ENCODE measurements around the gene PCDHA9.
"Not testable (repeated sequence)": the region's sequence is repeated elsewhere in the genome, so short reads cannot be mapped to it uniquely, and the experiment has no call there.

Gene PCDHA9

GRCh38 chr5:140821375-140822280 is 26.6 kb upstream of the PCDHA9 start, which contains the start of gene PCDHA5:
TSS of gene PCDHA5 (plus strand) at chr5:140821613.
- H3K4me3 ChIP-seq (ENCODE audit: insufficient read depth in 1 of 2, low read depth in 1 of 2, low read length in 2 of 2): no peak within 1 kb of the TSS
- no peaks in the 10 kb centered on the region for H3K79me1 ChIP-seq (replicated peaks; ENCODE audit: low read length, poor library complexity, severe bottlenecking)
- H3K9ac ChIP-seq (ENCODE audit: low read length): no peak within 1 kb of the TSS
- H3K36me3 ChIP-seq (ENCODE audit: control insufficient read depth in 1 of 2, insufficient read depth in 2 of 2, low read depth in 1 of 2, low read length in 2 of 2): peaks cover 0 to 13% of the 10 kb centered on the region in 2 experiments
- H3K14ac ChIP-seq (ENCODE audit: low read length in 2 of 2): no peak within 1 kb of the TSS
- H2BK15ac ChIP-seq (ENCODE audit: low read depth, poor library complexity, severe bottlenecking): no peak within 1 kb of the TSS
- no peak within 1 kb of the TSS for H4K8ac ChIP-seq (ENCODE audit: low read length)
- no peak within 1 kb of the TSS for H2AK5ac ChIP-seq (ENCODE audit: low read length, severe bottlenecking)
- no peak within 1 kb of the TSS for H3K18ac ChIP-seq (ENCODE audit: low read depth in 1 of 2, low read length in 2 of 2)
- H3K27ac ChIP-seq (ENCODE audit: low read length, poor library complexity, severe bottlenecking): no peak within 1 kb of the TSS
- no peak within 1 kb of the TSS for H2BK5ac ChIP-seq (ENCODE audit: low read depth, low read length, poor library complexity, severe bottlenecking)
- no peak within 1 kb of the TSS for H2AFZ ChIP-seq (ENCODE audit: low read depth, low read length)
- H3K4ac ChIP-seq (ENCODE audit: low read depth in 1 of 2, low read length in 2 of 2): no peak within 1 kb of the TSS
- H3K27me3 ChIP-seq (ENCODE audit: control insufficient read depth in 1 of 2, insufficient read depth in 1 of 2, low read length in 2 of 2): no peaks in the 10 kb centered on the region
- H3K9me3 ChIP-seq (ENCODE audit: control insufficient read depth, low read length): peaks cover 46% of the 10 kb centered on the region
- no peak within 1 kb of the TSS for H3K4me2 ChIP-seq (ENCODE audit: low read length, poor library complexity, severe bottlenecking)
- DNase-seq: no peak
- H3K4me1 ChIP-seq (ENCODE audit: control insufficient read depth, insufficient read depth, low read depth, low read length): no peaks in the 10 kb centered on the region
- H2BK120ac ChIP-seq (ENCODE audit: low read depth, low read length): no peak within 1 kb of the TSS
- H4K91ac ChIP-seq (ENCODE audit: low read length): no peak within 1 kb of the TSS
- H3K23ac ChIP-seq (ENCODE audit: low read length in 2 of 2): no peak within 1 kb of the TSS
- H2BK12ac ChIP-seq (ENCODE audit: low read length in 2 of 2): no peak within 1 kb of the TSS
- 95% methylated on average over 36 of the region's 39 CpGs for WGBS

DNA sequence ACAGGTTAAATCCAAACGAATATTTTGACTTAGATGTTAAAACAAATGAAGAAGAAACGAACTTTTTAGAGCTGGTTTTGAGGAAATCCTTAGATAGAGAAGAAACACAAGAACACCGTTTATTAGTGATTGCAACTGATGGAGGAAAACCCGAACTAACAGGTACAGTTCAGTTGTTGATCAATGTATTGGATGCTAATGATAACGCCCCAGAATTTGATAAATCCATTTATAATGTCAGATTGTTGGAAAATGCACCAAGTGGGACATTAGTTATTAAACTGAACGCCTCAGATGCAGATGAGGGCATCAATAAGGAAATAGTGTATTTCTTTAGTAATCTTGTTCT is 25.9 kb upstream of the PCDHA9 start:
- H2BK15ac ChIP-seq (ENCODE audit: low read depth, poor library complexity, severe bottlenecking): no peak overlapping the region
- H3K27me3 ChIP-seq (ENCODE audit: control insufficient read depth in 1 of 2, insufficient read depth in 1 of 2, low read length in 2 of 2): no peaks in the 10 kb centered on the region
- DNase-seq: no peak
- no peak overlapping the region for H3K18ac ChIP-seq (ENCODE audit: low read depth in 1 of 2, low read length in 2 of 2)
- H3K4me3 ChIP-seq (ENCODE audit: insufficient read depth in 1 of 2, low read depth in 1 of 2, low read length in 2 of 2): no peak overlapping the region
- no peak overlapping the region for H3K14ac ChIP-seq (ENCODE audit: low read length in 2 of 2)
- no peak overlapping the region for H2AK5ac ChIP-seq (ENCODE audit: low read length, severe bottlenecking)
- H3K9ac ChIP-seq (ENCODE audit: low read length): no peak overlapping the region
- H4K8ac ChIP-seq (ENCODE audit: low read length): no peak overlapping the region
- peaks cover 45% of the 10 kb centered on the region for H3K9me3 ChIP-seq (ENCODE audit: control insufficient read depth, low read length)
- WGBS: 90% methylated on average over 6 of the region's 6 CpGs
- H3K27ac ChIP-seq (ENCODE audit: low read length, poor library complexity, severe bottlenecking): no peak overlapping the region
- peaks cover 0 to 13% of the 10 kb centered on the region in 2 experiments for H3K36me3 ChIP-seq (ENCODE audit: control insufficient read depth in 1 of 2, insufficient read depth in 2 of 2, low read depth in 1 of 2, low read length in 2 of 2)
- H2BK5ac ChIP-seq (ENCODE audit: low read depth, low read length, poor library complexity, severe bottlenecking): no peak overlapping the region
- H2BK12ac ChIP-seq (ENCODE audit: low read length in 2 of 2): no peak overlapping the region
- H3K23ac ChIP-seq (ENCODE audit: low read length in 2 of 2): no peak overlapping the region
- no peak overlapping the region for H3K4me2 ChIP-seq (ENCODE audit: low read length, poor library complexity, severe bottlenecking)
- H3K4ac ChIP-seq (ENCODE audit: low read depth in 1 of 2, low read length in 2 of 2): no peak overlapping the region
- H2BK120ac ChIP-seq (ENCODE audit: low read depth, low read length): no peak overlapping the region
- H4K91ac ChIP-seq (ENCODE audit: low read length): no peak overlapping the region
- H2AFZ ChIP-seq (ENCODE audit: low read depth, low read length): no peak overlapping the region
- no peaks in the 10 kb centered on the region for H3K79me1 ChIP-seq (replicated peaks; ENCODE audit: low read length, poor library complexity, severe bottlenecking)
- no peaks in the 10 kb centered on the region for H3K4me1 ChIP-seq (ENCODE audit: control insufficient read depth, insufficient read depth, low read depth, low read length)

- H4K91ac ChIP-seq (ENCODE audit: low read length); H3K4me3 ChIP-seq (ENCODE audit: insufficient read depth in 1 of 2, low read depth in 1 of 2, low read length in 2 of 2); H4K8ac ChIP-seq (ENCODE audit: low read length); H3K79me1 ChIP-seq (replicated peaks; ENCODE audit: low read length, poor library complexity, severe bottlenecking); H3K4me1 ChIP-seq (ENCODE audit: control insufficient read depth, insufficient read depth, low read depth, low read length); H2BK120ac ChIP-seq (ENCODE audit: low read depth, low read length); H3K27me3 ChIP-seq (ENCODE audit: control insufficient read depth in 1 of 2, insufficient read depth in 1 of 2, low read length in 2 of 2); H3K18ac ChIP-seq (ENCODE audit: low read depth in 1 of 2, low read length in 2 of 2); H3K23ac ChIP-seq (ENCODE audit: low read length in 2 of 2); H2BK15ac ChIP-seq (ENCODE audit: low read depth, poor library complexity, severe bottlenecking); H3K9ac ChIP-seq (ENCODE audit: low read length); H3K14ac ChIP-seq (ENCODE audit: low read length in 2 of 2); H2AFZ ChIP-seq (ENCODE audit: low read depth, low read length); H3K27ac ChIP-seq (ENCODE audit: low read length, poor library complexity, severe bottlenecking); H2BK12ac ChIP-seq (ENCODE audit: low read length in 2 of 2); DNase-seq; H3K4ac ChIP-seq (ENCODE audit: low read depth in 1 of 2, low read length in 2 of 2); H2AK5ac ChIP-seq (ENCODE audit: low read length, severe bottlenecking); H2BK5ac ChIP-seq (ENCODE audit: low read depth, low read length, poor library complexity, severe bottlenecking); H3K4me2 ChIP-seq (ENCODE audit: low read length, poor library complexity, severe bottlenecking): not testable (repeated sequence)
- H3K36me3 ChIP-seq (ENCODE audit: control insufficient read depth in 1 of 2, insufficient read depth in 2 of 2, low read depth in 1 of 2, low read length in 2 of 2): peaks cover 0 to 13% of the 10 kb centered on the region in 2 experiments
- H3K9me3 ChIP-seq (ENCODE audit: control insufficient read depth, low read length): peaks cover 50% of the 10 kb centered on the region
- 98% methylated on average over 48 of the region's 48 CpGs for WGBS
These were observed 25.2 kb upstream of the PCDHA9 start for GRCh38 chr5:140822969-140823368.

GRCh38 chr5:140823475-140823874 is 24.7 kb upstream of the PCDHA9 start:
- Histone ChIP-seq H3K9ac (ENCODE audit: low read length) (no peak overlapping the region), H2AK5ac (ENCODE audit: low read length, severe bottlenecking) (no peak overlapping the region), H2BK15ac (ENCODE audit: low read depth, poor library complexity, severe bottlenecking) (no peak overlapping the region), H2BK5ac (ENCODE audit: low read depth, low read length, poor library complexity, severe bottlenecking) (no peak overlapping the region), H3K79me1 (replicated peaks; ENCODE audit: low read length, poor library complexity, severe bottlenecking) (no peaks in the 10 kb centered on the region), H3K4ac (ENCODE audit: low read depth in 1 of 2, low read length in 2 of 2) (no peak overlapping the region), H3K4me1 (ENCODE audit: control insufficient read depth, insufficient read depth, low read depth, low read length) (no peaks in the 10 kb centered on the region), H3K4me2 (ENCODE audit: low read length, poor library complexity, severe bottlenecking) (no peak overlapping the region), H3K27me3 (ENCODE audit: control insufficient read depth in 1 of 2, insufficient read depth in 1 of 2, low read length in 2 of 2) (no peaks in the 10 kb centered on the region), H3K23ac (ENCODE audit: low read length in 2 of 2) (no peak overlapping the region), H3K4me3 (ENCODE audit: insufficient read depth in 1 of 2, low read depth in 1 of 2, low read length in 2 of 2) (no peak overlapping the region), H3K9me3 (ENCODE audit: control insufficient read depth, low read length) (peaks cover 46% of the 10 kb centered on the region), H4K8ac (ENCODE audit: low read length) (no peak overlapping the region), H2AFZ (ENCODE audit: low read depth, low read length) (no peak overlapping the region), H3K14ac (ENCODE audit: low read length in 2 of 2) (no peak overlapping the region), H2BK120ac (ENCODE audit: low read depth, low read length) (no peak overlapping the region), H3K36me3 (ENCODE audit: control insufficient read depth in 1 of 2, insufficient read depth in 2 of 2, low read depth in 1 of 2, low read length in 2 of 2) (peaks cover 0 to 16% of the 10 kb centered on the region in 2 experiments), H3K18ac (ENCODE audit: low read depth in 1 of 2, low read length in 2 of 2) (no peak overlapping the region), H3K27ac (ENCODE audit: low read length, poor library complexity, severe bottlenecking) (no peak overlapping the region), H4K91ac (ENCODE audit: low read length) (no peak overlapping the region), H2BK12ac (ENCODE audit: low read length in 2 of 2) (no peak overlapping the region)
- WGBS: 98% methylated on average over 38 of the region's 38 CpGs
- DNase-seq: no peak
